GM12878 (cell line): Measurements from ENCODE around the gene F2RL1.

Experiments used
- EZH2 ChIP-seq: IDR thresholded peaks from 2 replicates; pipeline ENCODE4 v1.6.1; 2012; ENCODE audit warnings: low read depth, mild to moderate bottlenecking, control low read depth, inconsistent platforms, low read length, borderline replicate concordance; ENCODE audit not compliant: control insufficient read depth
- FOS ChIP-seq: IDR thresholded peaks from 3 replicates; pipeline ENCODE4 v1.6.1; 2011; ENCODE audit warnings: borderline replicate concordance; ENCODE audit not compliant: insufficient read length; ENCODE audit errors: extremely low read depth
- POLR2A ChIP-seq: IDR thresholded peaks from 2 replicates; pipeline ENCODE4 v1.6.1; 2011; ENCODE audit warnings: low read depth, mild to moderate bottlenecking, low read length
- POLR2AphosphoS5 ChIP-seq: IDR thresholded peaks from 2 replicates; pipeline ENCODE4 v1.6.1; 2011; ENCODE audit warnings: mild to moderate bottlenecking, low read length, inconsistent platforms
- SP1 ChIP-seq: IDR thresholded peaks from one replicate; pipeline ENCODE4 v1.6.1; 2011; ENCODE audit warnings: low read depth, low read length
- SPI1 ChIP-seq: IDR thresholded peaks from 2 replicates; pipeline ENCODE4 v1.6.1; 2011; ENCODE audit warnings: low read depth, mild to moderate bottlenecking, low read length, moderate library complexity, borderline replicate concordance; ENCODE audit not compliant: insufficient read depth
- SUZ12 ChIP-seq: fragments of 200-600 bp; sonication (generic); IDR thresholded peaks from one replicate; pipeline ENCODE4 v1.6.1; 2018; ENCODE audit warnings: antibody characterized with exemption, mild to moderate bottlenecking; ENCODE audit not compliant: unreplicated experiment
- TCF7 ChIP-seq: IDR thresholded peaks from 2 replicates; pipeline ENCODE4 v1.6.1; 2014; ENCODE audit warnings: antibody characterized with exemption, borderline replicate concordance
- WRNIP1 ChIP-seq: IDR thresholded peaks from 2 replicates; pipeline ENCODE4 v1.6.1; 2011; ENCODE audit warnings: low read depth, low read length, improper control_type of control experiment, borderline replicate concordance
- TF ChIP-seq, protein P1 (sequence below): IDR thresholded peaks from 2 replicates; pipeline ENCODE4 v1.6.1; 2011; ENCODE audit warnings: low read depth, low read length, improper control_type of control experiment, borderline replicate concordance
- TF ChIP-seq, protein P2 (sequence below): IDR thresholded peaks from 2 replicates; pipeline ENCODE4 v1.6.1; 2012; ENCODE audit warnings: low read depth, low read length, improper control_type of control experiment
- TF ChIP-seq, protein P3 (sequence below): IDR thresholded peaks from 2 replicates; pipeline ENCODE4 v1.6.1; 2012; ENCODE audit warnings: low read depth, low read length, improper control_type of control experiment
- TF ChIP-seq, protein P4 (sequence below), 3 experiments: IDR thresholded peaks in 2 of 3; conservative IDR thresholded peaks in 1 of 3; 2 replicates each; pipeline ENCODE4 v1.5.1; 2011; ENCODE audit warnings: low read depth in 3 of 3, low read length in 3 of 3, mild to moderate bottlenecking in 3 of 3, control low read depth in 2 of 3, moderate library complexity in 2 of 3, inconsistent platforms in 1 of 3, mixed read lengths in 1 of 3; ENCODE audit not compliant: control insufficient read depth in 2 of 3, insufficient read depth in 1 of 3; ENCODE audit errors: extremely low read depth in 1 of 3

DNA sequence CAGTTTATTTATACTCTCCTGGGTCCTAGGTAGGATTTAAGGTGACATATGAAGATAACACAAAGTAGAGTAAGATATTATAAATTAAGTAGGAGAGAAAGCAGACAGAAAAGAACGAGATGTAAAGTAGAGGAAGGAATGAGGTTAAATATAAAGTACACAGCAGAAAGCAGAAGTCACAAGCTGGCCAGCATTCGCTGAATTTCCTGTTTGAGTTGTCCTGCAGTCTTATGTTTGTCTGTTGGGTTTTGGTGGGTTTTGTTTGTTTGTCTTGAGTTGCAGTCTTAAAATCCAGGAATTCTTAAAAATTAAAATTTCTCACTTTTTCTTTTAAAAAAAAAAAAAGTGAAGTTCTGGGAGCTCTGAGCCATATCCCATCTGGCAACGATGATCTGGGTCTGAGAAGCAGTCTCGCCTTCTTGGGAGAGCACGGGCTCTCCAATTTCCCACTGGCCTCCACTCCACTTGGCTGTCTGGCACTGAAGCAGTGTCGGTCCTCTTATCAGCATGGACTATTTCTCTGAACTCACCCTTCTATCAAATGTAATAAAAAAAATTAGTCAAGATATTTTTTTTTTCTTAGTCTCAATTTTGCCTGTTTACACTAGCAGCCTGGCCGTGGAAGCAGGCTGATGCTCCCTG is 33.0 kb downstream of the F2RL1 start:
- TF ChIP-seq FOS (no peak), POLR2A (no peak), POLR2AphosphoS5 (no peak), SPI1 (peak; percentile 27; the same call in 1 of the 2 replicates), WRNIP1 (no peak), TCF7 (no peak), EZH2 (no peak), SUZ12 (no peak), SP1 (no peak)
- TF ChIP-seq, protein P1, sequence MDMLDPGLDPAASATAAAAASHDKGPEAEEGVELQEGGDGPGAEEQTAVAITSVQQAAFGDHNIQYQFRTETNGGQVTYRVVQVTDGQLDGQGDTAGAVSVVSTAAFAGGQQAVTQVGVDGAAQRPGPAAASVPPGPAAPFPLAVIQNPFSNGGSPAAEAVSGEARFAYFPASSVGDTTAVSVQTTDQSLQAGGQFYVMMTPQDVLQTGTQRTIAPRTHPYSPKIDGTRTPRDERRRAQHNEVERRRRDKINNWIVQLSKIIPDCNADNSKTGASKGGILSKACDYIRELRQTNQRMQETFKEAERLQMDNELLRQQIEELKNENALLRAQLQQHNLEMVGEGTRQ, result no peak
- TF ChIP-seq, protein P2, sequence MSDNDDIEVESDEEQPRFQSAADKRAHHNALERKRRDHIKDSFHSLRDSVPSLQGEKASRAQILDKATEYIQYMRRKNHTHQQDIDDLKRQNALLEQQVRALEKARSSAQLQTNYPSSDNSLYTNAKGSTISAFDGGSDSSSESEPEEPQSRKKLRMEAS, result no peak
- TF ChIP-seq, protein P3, sequence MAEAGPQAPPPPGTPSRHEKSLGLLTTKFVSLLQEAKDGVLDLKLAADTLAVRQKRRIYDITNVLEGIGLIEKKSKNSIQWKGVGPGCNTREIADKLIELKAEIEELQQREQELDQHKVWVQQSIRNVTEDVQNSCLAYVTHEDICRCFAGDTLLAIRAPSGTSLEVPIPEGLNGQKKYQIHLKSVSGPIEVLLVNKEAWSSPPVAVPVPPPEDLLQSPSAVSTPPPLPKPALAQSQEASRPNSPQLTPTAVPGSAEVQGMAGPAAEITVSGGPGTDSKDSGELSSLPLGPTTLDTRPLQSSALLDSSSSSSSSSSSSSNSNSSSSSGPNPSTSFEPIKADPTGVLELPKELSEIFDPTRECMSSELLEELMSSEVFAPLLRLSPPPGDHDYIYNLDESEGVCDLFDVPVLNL, result no peak
- TF ChIP-seq, protein P4, sequence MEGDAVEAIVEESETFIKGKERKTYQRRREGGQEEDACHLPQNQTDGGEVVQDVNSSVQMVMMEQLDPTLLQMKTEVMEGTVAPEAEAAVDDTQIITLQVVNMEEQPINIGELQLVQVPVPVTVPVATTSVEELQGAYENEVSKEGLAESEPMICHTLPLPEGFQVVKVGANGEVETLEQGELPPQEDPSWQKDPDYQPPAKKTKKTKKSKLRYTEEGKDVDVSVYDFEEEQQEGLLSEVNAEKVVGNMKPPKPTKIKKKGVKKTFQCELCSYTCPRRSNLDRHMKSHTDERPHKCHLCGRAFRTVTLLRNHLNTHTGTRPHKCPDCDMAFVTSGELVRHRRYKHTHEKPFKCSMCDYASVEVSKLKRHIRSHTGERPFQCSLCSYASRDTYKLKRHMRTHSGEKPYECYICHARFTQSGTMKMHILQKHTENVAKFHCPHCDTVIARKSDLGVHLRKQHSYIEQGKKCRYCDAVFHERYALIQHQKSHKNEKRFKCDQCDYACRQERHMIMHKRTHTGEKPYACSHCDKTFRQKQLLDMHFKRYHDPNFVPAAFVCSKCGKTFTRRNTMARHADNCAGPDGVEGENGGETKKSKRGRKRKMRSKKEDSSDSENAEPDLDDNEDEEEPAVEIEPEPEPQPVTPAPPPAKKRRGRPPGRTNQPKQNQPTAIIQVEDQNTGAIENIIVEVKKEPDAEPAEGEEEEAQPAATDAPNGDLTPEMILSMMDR (IDR thresholded peaks at IDR 0.05 in 2 of 3, conservative IDR thresholded peaks at IDR 0.05 in 1 of 3; ENCODE audit: control insufficient read depth in 2 of 3, extremely low read depth in 1 of 3, insufficient read depth in 1 of 3, low read depth in 3 of 3, low read length in 3 of 3), result no peak
